Measurements from ENCODE around the gene CCNQ. TPM values are rescaled to one million over a fixed set of nuclear protein-coding genes. Genes with fewer than 3 reads are reported as not detected.
"Not testable (repeated sequence)": the region's sequence is repeated elsewhere in the genome, so short reads cannot be mapped to it uniquely, and the experiment has no call there.

Gene CCNQ
- total and polyA plus RNA-seq, 2 donors (not counting 1 experiment from before 2014, with no cell fraction given): 31.8 to 66.0 TPM

DNA sequence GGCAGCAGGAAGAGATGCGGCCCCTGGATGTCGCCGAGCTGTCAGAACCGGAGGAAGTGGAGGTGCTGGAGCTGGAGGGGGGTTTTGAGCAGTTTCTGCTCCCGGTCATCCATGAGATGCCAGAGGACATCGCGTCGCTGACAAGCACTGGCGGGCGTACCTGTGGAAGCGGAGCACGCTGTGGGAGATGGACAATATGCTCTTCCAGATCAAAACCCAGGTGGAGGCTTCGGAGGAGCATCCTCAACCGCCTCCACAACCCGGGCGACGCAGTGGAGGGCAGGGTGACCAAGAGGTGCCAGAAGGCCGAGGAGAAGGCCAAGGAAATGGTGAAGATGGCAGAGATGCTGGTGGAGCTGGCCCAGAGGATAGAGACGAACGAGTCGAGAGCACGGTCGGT, 7.6 kb upstream of the CCNQ start:
- H3K4me1 Mint-ChIP-seq: peaks cover 11% of the 10 kb centered on the region
- POLR2A ChIA-PET: no interaction called here
- no peaks in the 10 kb centered on the region for H3K27me3 Mint-ChIP-seq
- no peak overlapping the region for H3K4me3 ChIP-seq (ENCODE audit: control extremely low read depth in 1 of 5, extremely low read depth in 1 of 5, insufficient read depth in 1 of 5, low read depth in 2 of 5, low read length in 4 of 5)
- H3K9ac ChIP-seq (ENCODE audit: low read length): no peak overlapping the region
- CTCF ChIA-PET: interaction anchor here (0.9 to 1.3 kb wide), 2 partner anchors 35 to 665 kb away, joined by 4 to 5 read pairs; no protein-coding TSS in a partner anchor
- TF ChIP-seq CTCF (IDR thresholded peaks at IDR 0.05) (no peak), EZH2 (IDR thresholded peaks at IDR 0.05; ENCODE audit: borderline replicate concordance, insufficient read depth, low read depth, low read length, poor library complexity, severe bottlenecking) (no peak)
- H4K20me1 ChIP-seq (ENCODE audit: control insufficient read depth, insufficient read depth, low read length, poor library complexity, severe bottlenecking): no peaks in the 10 kb centered on the region
- 98% methylated on average over 10 of the region's 23 CpGs for WGBS (ENCODE audit: insufficient coverage)
- intact Hi-C loops (cut with micrococcal nuclease): no loop called here
- H3K9me3 ChIP-seq (ENCODE audit: control extremely low read depth in 1 of 3, control insufficient read depth in 2 of 3, insufficient read depth in 1 of 3, low read length in 2 of 3): no peaks in the 10 kb centered on the region
- H3K27ac ChIP-seq (ENCODE audit: low read length in 2 of 2): no peak overlapping the region
- H3K36me3 ChIP-seq (replicated peaks in 1 of 2; ENCODE audit: control extremely low read depth in 1 of 2, control insufficient read depth in 1 of 2, extremely low read depth in 1 of 2, insufficient read depth in 2 of 2, low read length in 1 of 2): no peaks in the 10 kb centered on the region
- H3K4me1 ChIP-seq (ENCODE audit: control insufficient read depth in 2 of 2, insufficient read depth in 2 of 2, low read length in 2 of 2): peaks cover 0 to 15% of the 10 kb centered on the region in 2 donors
- peaks cover 0 to 2% (median 0%) of the 10 kb centered on the region in 4 experiments for H3K27me3 ChIP-seq (replicated peaks in 1 of 4; ENCODE audit: control extremely low read depth in 1 of 4, control insufficient read depth in 3 of 4, insufficient read depth in 4 of 4, low read length in 3 of 4)
- H3K79me2 ChIP-seq (ENCODE audit: control insufficient read depth, insufficient read depth, low read length): no peaks in the 10 kb centered on the region
- no peak overlapping the region for H3K27ac Mint-ChIP-seq
- DNase-seq: no peak
- H3K9me3 Mint-ChIP-seq (ENCODE audit: insufficient read depth): no peaks in the 10 kb centered on the region
- no peak for ATAC-seq (ENCODE audit: low read depth)
- H2AFZ ChIP-seq (ENCODE audit: insufficient read depth, low read depth, low read length, poor library complexity, severe bottlenecking): no peak overlapping the region
- no peak overlapping the region for H3K4me3 Mint-ChIP-seq
- no peak overlapping the region for H3K4me2 ChIP-seq (replicated peaks; ENCODE audit: low read depth, low read length, poor library complexity, severe bottlenecking)

GRCh38 chrX:153604666-153605380, 5.9 kb upstream of the CCNQ start:
- CTCF ChIA-PET: interaction anchor here (1.3 kb wide), 1 partner anchor 663 kb away, joined by 5 read pairs; no protein-coding TSS in a partner anchor
- H3K27ac Mint-ChIP-seq; ATAC-seq (ENCODE audit: low read depth); H3K9ac ChIP-seq (ENCODE audit: low read length); POLR2A ChIA-PET; H3K9me3 Mint-ChIP-seq (ENCODE audit: insufficient read depth); H4K20me1 ChIP-seq (ENCODE audit: control insufficient read depth, insufficient read depth, low read length, poor library complexity, severe bottlenecking); H3K27me3 Mint-ChIP-seq; H3K79me2 ChIP-seq (ENCODE audit: control insufficient read depth, insufficient read depth, low read length); H3K36me3 ChIP-seq (replicated peaks in 1 of 2; ENCODE audit: control extremely low read depth in 1 of 2, control insufficient read depth in 1 of 2, extremely low read depth in 1 of 2, insufficient read depth in 2 of 2, low read length in 1 of 2); H2AFZ ChIP-seq (ENCODE audit: insufficient read depth, low read depth, low read length, poor library complexity, severe bottlenecking); H3K4me2 ChIP-seq (replicated peaks; ENCODE audit: low read depth, low read length, poor library complexity, severe bottlenecking); DNase-seq; H3K4me3 ChIP-seq (ENCODE audit: control extremely low read depth in 1 of 5, extremely low read depth in 1 of 5, insufficient read depth in 1 of 5, low read depth in 2 of 5, low read length in 4 of 5); H3K27me3 ChIP-seq (replicated peaks in 1 of 4; ENCODE audit: control extremely low read depth in 1 of 4, control insufficient read depth in 3 of 4, insufficient read depth in 4 of 4, low read length in 3 of 4); H3K9me3 ChIP-seq (ENCODE audit: control extremely low read depth in 1 of 3, control insufficient read depth in 2 of 3, insufficient read depth in 1 of 3, low read length in 2 of 3); H3K4me3 Mint-ChIP-seq; intact Hi-C loops (cut with micrococcal nuclease); H3K27ac ChIP-seq (ENCODE audit: low read length in 2 of 2): not testable (repeated sequence)
- peaks cover 3 to 16% of the 10 kb centered on the region in 2 donors for H3K4me1 ChIP-seq (ENCODE audit: control insufficient read depth in 2 of 2, insufficient read depth in 2 of 2, low read length in 2 of 2)
- peaks cover 15% of the 10 kb centered on the region for H3K4me1 Mint-ChIP-seq
- WGBS (ENCODE audit: insufficient coverage): 82% methylated on average over 7 of the region's 18 CpGs
